Endodermal cell (in vitro differentiated cells): ENCODE results near the gene RNF220. TPM values are rescaled to one million over a fixed set of nuclear protein-coding genes. Genes with fewer than 3 reads are reported as not detected.
A peak's percentile ranks its signal among the peaks of the same experiment; 100 is the strongest.

Experiments used
- DNase-seq: peaks from one replicate; pipeline ENCODE4 v3.0.0-alpha.2; 2017
- H3K27ac ChIP-seq: 2 replicates; pipeline ENCODE4 v1.5.1; 2013; ENCODE audit warnings: mild to moderate bottlenecking, low read depth, low read length, moderate library complexity
- H3K27me3 ChIP-seq: 2 replicates; pipeline ENCODE4 v1.6.1; 2013; ENCODE audit warnings: mild to moderate bottlenecking, low read length, moderate library complexity; ENCODE audit not compliant: insufficient read depth, control insufficient read depth, poor library complexity, severe bottlenecking
- H3K36me3 ChIP-seq: 2 replicates; pipeline ENCODE4 v1.7.0; 2013; ENCODE audit warnings: mild to moderate bottlenecking, low read length, moderate library complexity; ENCODE audit not compliant: control insufficient read depth, insufficient read depth
- H3K4me1 ChIP-seq: one replicate; pipeline ENCODE4 v1.7.0; 2013; ENCODE audit warnings: low read length; ENCODE audit not compliant: control insufficient read depth, insufficient read depth
- H3K4me3 ChIP-seq: 2 replicates; pipeline ENCODE4 v1.5.1; 2013; ENCODE audit warnings: mild to moderate bottlenecking, low read length, moderate library complexity
- H3K9ac ChIP-seq: 2 replicates; pipeline ENCODE4 v1.6.1; 2013; ENCODE audit warnings: mild to moderate bottlenecking, low read length, moderate library complexity; ENCODE audit not compliant: poor library complexity, severe bottlenecking; ENCODE audit errors: extremely low read depth
- H3K9me3 ChIP-seq: 2 replicates; pipeline ENCODE4 v1.6.1; 2013; ENCODE audit warnings: mild to moderate bottlenecking, low read length, moderate library complexity; ENCODE audit not compliant: control insufficient read depth
- H3K27ac Mint-ChIP-seq: 2 replicates; pipeline ENCODE4 v1.8.0; 2020; ENCODE audit warnings: mixed read lengths
- H3K27me3 Mint-ChIP-seq: 2 replicates; pipeline ENCODE4 v1.8.0; 2021; ENCODE audit warnings: mild to moderate bottlenecking, mixed read lengths; ENCODE audit not compliant: insufficient read depth
- H3K36me3 Mint-ChIP-seq: 2 replicates; pipeline ENCODE4 v1.8.0; 2020; ENCODE audit warnings: low read depth, mixed read lengths
- H3K4me1 Mint-ChIP-seq: 2 replicates; pipeline ENCODE4 v1.8.0; 2020; ENCODE audit warnings: mixed read lengths
- H3K4me3 Mint-ChIP-seq: 2 replicates; pipeline ENCODE4 v1.8.0; 2020; ENCODE audit warnings: mild to moderate bottlenecking, moderate library complexity, mixed read lengths
- H3K9me3 Mint-ChIP-seq: 2 replicates; pipeline ENCODE4 v1.8.0; 2020; ENCODE audit warnings: mild to moderate bottlenecking, mixed read lengths
- CTCF ChIP-seq: fragments of 200-600 bp; sonication (generic); conservative IDR thresholded peaks from 2 replicates; pipeline ENCODE4 v1.5.0; 2021; ENCODE audit warnings: antibody characterized with exemption, mild to moderate bottlenecking
- whole genome bisulfite sequencing, 2 experiments: methylation state at CpG; one replicate each; pipeline versions ENCODE4 v1.1.5 to v1.1.7; 2013; ENCODE audit warnings: missing lambda C conversion rate in 2 of 2, mixed read lengths in 1 of 2; ENCODE audit not compliant: insufficient coverage in 1 of 2, insufficient read length in 1 of 2; 5-methylcytosine and 5-hydroxymethylcytosine counted together
- total RNA-seq, 2 donors: library from RNA; stranded (reverse); fragmentation: NEBNext Ultra II Directional in 1 of 2; extraction: Animal tissue kit (Norgen Biotek cat#: 25700) in 1 of 2; gene quantifications; 2 replicates in 1 of 2; 3 replicates in 1 of 2; pipeline ENCODE4 v1.2.1, GENCODE V29; 2021

RNF220 gene
- total RNA-seq, 2 donors from 2014 or later = 94.6 to 95.5 TPM

DNA sequence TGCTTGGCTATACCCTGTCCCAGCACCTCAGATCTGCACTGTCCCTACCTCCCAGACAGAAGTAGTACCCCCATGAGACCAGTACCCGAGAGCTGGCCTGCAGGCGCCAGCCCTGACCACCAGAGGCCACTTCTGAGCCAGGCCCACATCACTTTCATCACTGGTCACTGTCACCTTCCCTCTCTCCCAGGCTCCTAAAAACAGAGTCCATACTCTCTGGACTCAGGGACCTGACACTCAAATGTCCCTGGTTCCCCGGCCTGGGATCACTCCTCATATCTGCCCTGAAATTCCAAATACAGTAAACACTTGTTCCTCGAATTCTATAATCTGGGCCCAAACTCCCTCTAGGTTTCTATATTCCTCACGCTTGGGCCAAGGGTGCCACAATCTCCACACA, 250.6 kb downstream of the RNF220 start:
- Histone ChIP-seq H3K4me3 (no peak overlapping the region), H3K9me3 (no peaks in the 10 kb centered on the region), H3K9ac (no peak overlapping the region), H3K27ac (no peak overlapping the region), H3K27me3 (no peaks in the 10 kb centered on the region), H3K4me1 (peaks cover under 1% of the 10 kb centered on the region), H3K36me3 (peaks cover 10% of the 10 kb centered on the region)
- Mint-ChIP-seq H3K36me3 (peaks cover 10% of the 10 kb centered on the region), H3K27ac (no peak overlapping the region), H3K9me3 (no peaks in the 10 kb centered on the region), H3K4me1 (peaks cover 1% of the 10 kb centered on the region), H3K4me3 (no peak overlapping the region), H3K27me3 (no peaks in the 10 kb centered on the region)
- peak; percentile 86 for TF ChIP-seq CTCF
- DNase-seq = peak; percentile 85
- 38 to 67% methylated on average over 3 to 5 of the region's 5 CpGs for WGBS, 2 experiments

DNA sequence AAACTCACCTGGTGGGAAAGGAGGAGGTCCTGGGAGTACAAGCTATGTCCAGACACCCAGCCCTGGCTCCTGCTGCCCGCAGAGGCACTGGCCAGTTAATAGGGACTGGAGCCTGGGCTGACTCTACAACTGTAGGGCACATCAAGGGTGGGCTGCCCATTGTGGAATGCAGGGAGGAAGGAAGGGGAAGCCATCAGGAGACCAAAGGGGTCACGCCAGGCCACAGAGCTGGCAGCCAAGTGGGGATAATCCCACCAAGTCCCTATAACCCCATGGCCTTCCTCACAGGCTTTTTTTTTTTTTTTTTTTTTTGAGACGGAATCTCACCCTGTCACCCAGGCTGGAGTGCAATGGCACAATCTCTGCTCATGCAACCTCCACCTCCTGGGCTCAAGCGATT, 254.5 kb downstream of the RNF220 start:
- H3K4me1 Mint-ChIP-seq = peaks cover 4% of the 10 kb centered on the region
- H3K27ac Mint-ChIP-seq = no peak overlapping the region

DNA sequence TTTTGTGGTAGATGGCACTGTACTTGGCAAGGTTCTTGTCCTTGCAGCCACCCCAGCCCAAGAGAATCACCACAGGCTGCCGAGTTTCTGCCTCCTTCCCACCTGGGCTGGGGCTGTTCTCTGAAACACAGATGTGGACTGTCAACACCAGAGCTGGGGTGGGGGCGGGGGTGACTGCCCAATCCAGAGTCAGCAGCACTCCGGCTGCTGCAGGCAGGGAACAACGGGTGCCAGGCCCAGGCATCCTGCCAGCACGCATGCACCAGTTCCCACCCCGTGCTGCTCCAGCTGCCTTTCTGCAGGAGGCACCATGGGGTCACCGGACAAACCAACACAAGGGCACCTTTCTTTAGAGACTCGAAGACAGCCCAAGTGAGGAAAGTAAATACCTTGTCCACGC, 255.1 kb downstream of the RNF220 start:
- peaks cover 5% of the 10 kb centered on the region for H3K4me1 ChIP-seq
- H3K27me3 Mint-ChIP-seq = no peaks in the 10 kb centered on the region
- no peak for DNase-seq
- no peaks in the 10 kb centered on the region for H3K36me3 ChIP-seq
- TF ChIP-seq CTCF = no peak
- H3K4me3 Mint-ChIP-seq = no peak overlapping the region
- H3K27me3 ChIP-seq = no peaks in the 10 kb centered on the region
- H3K9me3 Mint-ChIP-seq = no peaks in the 10 kb centered on the region
- H3K27ac ChIP-seq = no peak overlapping the region
- H3K9ac ChIP-seq = no peak overlapping the region
- no peaks in the 10 kb centered on the region for H3K9me3 ChIP-seq
- H3K4me1 Mint-ChIP-seq = peaks cover 4% of the 10 kb centered on the region
- H3K27ac Mint-ChIP-seq = no peak overlapping the region
- no peak overlapping the region for H3K4me3 ChIP-seq
- H3K36me3 Mint-ChIP-seq = peaks cover 2% of the 10 kb centered on the region
- WGBS, 2 experiments = 92 to 94% methylated on average over 7 to 9 of the region's 9 CpGs

More for the DNA sequence above, 254.5 kb downstream of the RNF220 start:
- Histone ChIP-seq H3K9me3 (no peaks in the 10 kb centered on the region), H3K27me3 (no peaks in the 10 kb centered on the region), H3K4me3 (no peak overlapping the region), H3K36me3 (no peaks in the 10 kb centered on the region), H3K27ac (no peak overlapping the region), H3K9ac (no peak overlapping the region), H3K4me1 (peaks cover 5% of the 10 kb centered on the region)
- Mint-ChIP-seq H3K4me3 (no peak overlapping the region), H3K9me3 (no peaks in the 10 kb centered on the region), H3K36me3 (peaks cover 2% of the 10 kb centered on the region), H3K27me3 (no peaks in the 10 kb centered on the region)
- no peak for TF ChIP-seq CTCF
- no peak for DNase-seq
- WGBS, 2 experiments = 89 to 100% methylated on average over 1 to 4 of the region's 4 CpGs
